Activated CD8-positive, alpha-beta memory T cell treated with anti-CD3 and anti-CD28 coated beads, Interleukin-2, amount 50 U/mL, for 24 hours (primary cell): ENCODE data around the gene PRAMEF33.
"Not testable (repeated sequence)": the region's sequence is repeated elsewhere in the genome, so short reads cannot be mapped to it uniquely, and the experiment has no call there.

ENCODE experiments used
- DNase-seq: peaks from one replicate; pipeline ENCODE4 v3.0.0-alpha.2; 2020; ENCODE audit errors: extremely low read depth

The PRAMEF33 gene

GRCh38 chr1:13303239-13303638 is at the start of gene PRAMEF33:
Gene PRAMEF33, plus strand, starts transcription at chr1:13303539. Its CDS starts 2,416 bp downstream, at chr1:13305955.
- DNase-seq = not testable (repeated sequence)

GRCh38 chr1:13253898-13254297 is 49.4 kb upstream of the PRAMEF33 start, which contains the start of gene PRAMEF5:
Gene PRAMEF5, plus strand, starts transcription at chr1:13254198. Its CDS starts 5,071 bp downstream, at chr1:13259269.
- not testable (repeated sequence) for DNase-seq

DNA sequence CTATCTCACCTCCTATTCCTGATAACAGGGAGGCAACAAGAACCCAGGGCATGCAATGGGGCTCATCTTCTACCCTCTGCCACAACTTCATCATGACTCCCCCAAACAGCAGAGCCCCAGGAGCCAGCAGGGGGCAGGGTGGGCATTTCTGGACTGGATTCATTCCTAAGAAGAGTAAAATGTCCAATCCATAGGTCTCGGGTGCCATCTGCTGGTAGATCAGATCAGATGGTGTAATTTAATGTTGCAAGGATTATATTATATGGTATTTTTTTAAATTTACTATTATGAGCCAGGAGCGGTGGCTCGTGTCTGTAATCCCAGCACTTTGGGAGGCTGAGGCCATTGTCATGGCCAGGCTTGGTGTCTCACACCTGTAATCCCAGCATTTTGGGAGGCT is 38.2 kb upstream of the PRAMEF33 start:
- not testable (repeated sequence) for DNase-seq

DNA sequence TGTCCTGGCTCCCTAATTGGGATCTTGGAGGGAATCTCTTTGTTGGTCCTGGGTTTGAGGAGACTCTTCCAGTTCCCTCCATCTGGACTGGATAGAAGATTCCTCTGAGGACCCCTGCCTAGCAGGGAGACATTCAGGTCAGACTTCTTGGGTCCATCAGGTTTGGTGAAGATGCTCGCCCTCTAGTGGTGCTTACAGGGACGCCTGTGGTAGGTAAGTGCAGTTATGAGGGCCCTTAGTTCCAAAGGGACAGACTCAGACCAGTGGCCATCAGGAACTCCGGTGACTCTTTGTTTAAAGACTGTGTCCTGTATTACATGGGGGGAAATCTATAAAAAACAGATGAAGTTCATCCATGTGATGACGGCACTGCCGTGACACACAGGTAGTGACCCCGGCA is 26.3 kb upstream of the PRAMEF33 start:
- DNase-seq = not testable (repeated sequence)

GRCh38 chr1:13279617-13280016 is 23.7 kb upstream of the PRAMEF33 start:
- DNase-seq = not testable (repeated sequence)

DNA sequence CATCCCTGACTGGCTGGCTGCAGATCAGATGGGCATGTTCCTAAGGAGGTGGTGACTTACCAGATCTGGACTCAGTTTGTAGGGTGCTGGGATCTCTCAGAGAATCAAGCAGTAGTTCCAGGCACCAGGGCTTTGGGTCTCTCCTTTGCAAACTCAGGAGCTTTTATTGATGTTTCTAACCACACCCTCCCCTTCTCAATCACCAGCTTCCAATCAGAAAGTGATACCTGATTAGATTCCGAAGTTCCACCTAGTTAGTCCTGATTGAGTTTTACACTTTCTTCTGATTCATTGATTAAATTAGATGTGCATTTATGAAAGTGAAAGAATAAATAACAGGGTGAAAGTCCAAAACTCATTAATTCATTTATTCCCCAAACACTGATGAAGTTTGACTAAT is 18.3 kb upstream of the PRAMEF33 start, which contains the start of gene PRAMEF8:
PRAMEF8 (minus strand) TSS at position 101 of the 400 bp plus-strand sequence. CDS start 1,046 bp downstream, outside the sequence.
- DNase-seq = not testable (repeated sequence)

DNA sequence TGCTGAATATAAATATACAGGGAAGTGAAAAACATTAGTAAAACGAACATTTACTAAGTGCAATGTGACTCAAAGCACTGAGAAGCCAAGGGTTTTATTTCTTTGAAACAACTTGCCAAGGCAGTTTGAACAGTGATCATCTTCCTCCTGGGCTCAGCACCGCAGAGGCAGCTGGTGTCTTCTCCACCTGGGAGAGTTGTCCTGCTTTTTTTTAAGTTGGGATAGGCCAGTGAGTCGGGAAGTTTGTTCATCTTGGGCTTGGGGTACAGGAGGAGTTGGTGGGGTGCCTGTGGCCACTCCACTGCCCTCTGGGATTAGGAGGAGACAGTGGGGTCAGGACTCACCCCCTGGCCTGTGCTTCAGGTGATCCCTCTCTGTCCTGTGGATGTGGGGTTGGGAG is 14.3 kb upstream of the PRAMEF33 start:
- DNase-seq = not testable (repeated sequence)

DNA sequence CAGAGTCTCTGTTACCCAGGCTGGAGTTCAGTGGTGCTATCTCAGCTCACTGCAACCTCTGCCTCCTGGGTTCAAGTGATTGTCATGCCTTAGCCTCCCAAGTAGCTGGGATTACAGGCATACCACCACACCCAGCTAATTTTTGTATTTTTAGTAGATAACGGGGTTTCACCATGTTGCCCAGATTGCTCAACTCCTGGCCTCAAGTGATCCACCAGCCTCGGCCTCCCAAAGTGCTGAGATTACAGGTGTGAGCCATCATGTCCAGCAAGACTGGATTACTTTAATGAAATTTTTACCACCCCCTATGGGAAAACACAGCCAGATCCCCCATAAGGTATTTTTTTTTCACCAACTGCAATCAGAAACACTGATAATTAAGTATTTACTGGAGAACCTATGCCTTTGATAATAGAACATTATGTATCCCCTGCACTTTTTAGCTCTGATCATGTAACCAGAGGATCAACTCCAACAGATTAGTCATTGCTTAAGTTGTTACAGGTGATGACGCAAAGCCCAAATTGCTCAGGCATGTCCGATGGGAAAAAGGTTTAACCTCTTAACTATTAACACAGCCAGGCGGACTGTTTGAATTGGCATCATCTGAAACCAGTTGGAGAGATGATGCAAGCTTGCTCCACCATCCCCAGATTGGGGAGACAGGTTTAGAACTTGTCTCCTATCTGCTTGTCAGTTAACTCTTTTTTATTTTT is 6.0 kb upstream of the PRAMEF33 start:
- not testable (repeated sequence) for DNase-seq

- DNase-seq = not testable (repeated sequence)
These were observed 4.6 kb upstream of the PRAMEF33 start for GRCh38 chr1:13298699-13299098.

DNA sequence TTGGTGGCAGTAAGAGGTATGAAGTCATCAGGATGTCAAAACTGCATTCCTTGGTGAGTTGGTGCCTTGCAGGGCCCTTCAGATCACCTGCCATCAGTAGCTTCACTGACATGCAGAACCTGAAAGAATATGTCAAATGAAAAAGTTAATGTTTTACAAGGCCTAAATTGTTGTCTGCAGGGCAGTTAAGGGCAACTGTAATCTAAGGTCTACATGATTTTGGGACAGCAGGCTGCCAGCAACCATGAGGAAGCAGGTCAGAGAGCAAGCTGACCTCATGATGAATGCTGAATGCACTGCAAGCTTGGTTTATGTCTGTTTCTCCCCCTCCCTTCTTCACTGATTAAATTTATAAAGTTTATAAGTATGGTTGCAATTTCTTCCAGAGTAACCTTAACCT is 1.1 kb upstream of the PRAMEF33 start:
- not testable (repeated sequence) for DNase-seq

GRCh38 chr1:13315281-13315680 is 11.9 kb downstream of the PRAMEF33 start, which contains the start of gene PRAMEF15:
Gene PRAMEF15, plus strand, starts transcription at chr1:13315581. Its CDS starts 2,827 bp downstream, at chr1:13318408.
- not testable (repeated sequence) for DNase-seq

GRCh38 chr1:13342496-13342895 is 39.2 kb downstream of the PRAMEF33 start:
- DNase-seq = not testable (repeated sequence)

DNA sequence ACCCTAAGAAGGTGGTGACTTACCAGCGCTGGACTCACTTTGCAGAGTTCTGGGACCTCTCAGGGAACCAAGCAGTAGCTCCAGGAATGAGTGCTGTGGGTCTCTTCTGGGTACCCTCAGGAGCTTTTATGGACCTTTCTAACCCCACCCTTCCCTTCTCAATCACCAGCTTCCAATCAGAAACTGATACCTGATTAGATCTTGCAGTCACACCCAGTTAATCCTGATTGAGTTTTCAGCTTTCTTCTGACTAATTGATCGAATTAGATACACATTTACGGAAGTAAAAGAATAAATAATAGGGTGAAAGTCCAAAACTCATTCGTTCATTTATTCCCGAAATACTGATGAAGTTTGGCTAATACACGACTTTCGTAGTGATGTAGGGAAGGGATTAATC is 43.7 kb downstream of the PRAMEF33 start, which contains the start of gene PRAMEF14:
PRAMEF14 (minus strand) TSS at position 101 of the 400 bp plus-strand sequence. CDS start 1,820 bp downstream, outside the sequence.
- DNase-seq = not testable (repeated sequence)

GRCh38 chr1:13353476-13353875 is 50.1 kb downstream of the PRAMEF33 start:
- DNase-seq = not testable (repeated sequence)

DNA sequence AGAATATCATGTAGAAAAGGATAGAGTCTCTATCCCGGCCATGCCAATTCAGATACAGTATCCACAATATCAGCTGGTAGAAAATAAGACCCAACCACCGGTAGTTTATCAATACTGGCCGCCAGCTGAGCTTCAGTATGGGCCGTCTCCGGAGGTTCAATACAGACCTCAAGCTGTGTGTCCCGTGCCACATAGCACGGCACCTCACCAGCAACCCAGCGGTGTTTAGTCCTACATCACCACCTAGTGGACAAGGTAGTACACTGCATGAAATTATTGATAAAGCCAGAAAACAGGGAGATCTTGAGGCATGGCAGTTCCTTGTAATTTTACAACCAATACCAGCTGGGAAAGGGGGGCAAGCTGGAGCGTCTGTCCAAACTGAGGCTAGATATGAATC is 51.1 kb downstream of the PRAMEF33 start:
- DNase-seq = not testable (repeated sequence)

GRCh38 chr1:13356774-13357173 is 53.4 kb downstream of the PRAMEF33 start:
- not testable (repeated sequence) for DNase-seq
